ENCODE data around the gene NDUFB3. TPM values are rescaled to one million over a fixed set of nuclear protein-coding genes. Genes with fewer than 3 reads are reported as not detected.
"Not testable (repeated sequence)": the region's sequence is repeated elsewhere in the genome, so short reads cannot be mapped to it uniquely, and the experiment has no call there.

NDUFB3 gene
- total RNA-seq = 10 to 100 TPM; 44.5 to 63.9 (median 48.7) TPM
- long read RNA-seq, transcript NDUFB3-201 (3 exons, 755 nt) = major isoform, 39 of 44 reads
- long read RNA-seq, partial matches to known transcripts = 4 of 44 reads
- long read RNA-seq, other reads (novel, unspliced or antisense) = 0 of 44 reads

DNA sequence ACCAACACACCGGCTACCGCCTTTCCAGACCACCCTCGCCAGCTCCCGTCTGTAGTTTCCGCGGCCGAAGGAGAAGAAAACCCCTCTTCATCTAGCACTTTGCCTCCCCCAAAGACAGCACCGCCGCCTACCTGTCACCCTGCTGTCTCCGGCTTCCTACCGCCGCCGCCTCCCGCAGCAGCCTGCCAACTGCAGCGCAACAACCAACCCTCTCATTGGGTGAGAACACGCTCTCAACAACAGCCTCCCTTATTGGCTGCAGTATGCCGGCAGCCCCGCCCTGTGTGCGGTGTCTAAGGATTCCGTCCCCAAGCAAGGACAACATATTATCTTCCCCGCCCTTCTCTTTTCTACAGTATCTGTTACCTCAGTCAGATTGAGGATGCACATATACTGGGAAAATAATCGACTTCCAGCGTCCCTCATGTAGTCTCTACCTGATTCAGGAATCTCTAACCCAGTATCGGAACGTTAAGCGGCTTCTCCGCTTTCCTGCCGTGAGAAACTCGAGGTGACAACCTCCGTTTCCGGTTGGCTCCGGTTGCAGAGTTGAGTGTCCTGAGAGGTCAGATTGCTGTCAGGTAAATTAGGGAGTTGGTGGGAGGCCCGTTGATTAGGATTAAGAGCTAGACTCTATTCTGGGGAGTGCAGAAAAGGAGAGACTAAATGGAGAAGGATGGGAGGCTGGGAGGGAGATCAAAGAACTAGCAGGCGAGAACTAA is at the start of gene NDUFB3, which contains the start of gene HYCC2:
Gene NDUFB3, plus strand, starts transcription at position 523 of the 722 bp plus-strand sequence. CDS start 6,882 bp downstream, outside the sequence.
Gene HYCC2, minus strand, starts transcription at position 193 of the 722 bp plus-strand sequence. CDS start 47,662 bp downstream, outside the sequence.
- Histone ChIP-seq H3K4me1 (peaks cover 0 to 26% (median 7%) of the 10 kb centered on the region in 4 donors), H3K9me3 (no peaks in the 10 kb centered on the region), H3K27me3 (no peaks in the 10 kb centered on the region), H3K36me3 (no peaks in the 10 kb centered on the region), H3K27ac (peak within 1 kb of the TSS; percentile 81 to 92 (median 92)), H3K4me3 (peak within 1 kb of the TSS; percentile 76 to 96 (median 91))
- under 1% methylated on average over 26 of the region's 34 CpGs for WGBS (ENCODE audit: insufficient coverage, low coverage, low lambda C conversion rate, missing lambda C conversion rate)
- peak; percentile 64 for TF ChIP-seq POLR2A (IDR thresholded peaks at IDR 0.05)
- TF ChIP-seq, protein P1, sequence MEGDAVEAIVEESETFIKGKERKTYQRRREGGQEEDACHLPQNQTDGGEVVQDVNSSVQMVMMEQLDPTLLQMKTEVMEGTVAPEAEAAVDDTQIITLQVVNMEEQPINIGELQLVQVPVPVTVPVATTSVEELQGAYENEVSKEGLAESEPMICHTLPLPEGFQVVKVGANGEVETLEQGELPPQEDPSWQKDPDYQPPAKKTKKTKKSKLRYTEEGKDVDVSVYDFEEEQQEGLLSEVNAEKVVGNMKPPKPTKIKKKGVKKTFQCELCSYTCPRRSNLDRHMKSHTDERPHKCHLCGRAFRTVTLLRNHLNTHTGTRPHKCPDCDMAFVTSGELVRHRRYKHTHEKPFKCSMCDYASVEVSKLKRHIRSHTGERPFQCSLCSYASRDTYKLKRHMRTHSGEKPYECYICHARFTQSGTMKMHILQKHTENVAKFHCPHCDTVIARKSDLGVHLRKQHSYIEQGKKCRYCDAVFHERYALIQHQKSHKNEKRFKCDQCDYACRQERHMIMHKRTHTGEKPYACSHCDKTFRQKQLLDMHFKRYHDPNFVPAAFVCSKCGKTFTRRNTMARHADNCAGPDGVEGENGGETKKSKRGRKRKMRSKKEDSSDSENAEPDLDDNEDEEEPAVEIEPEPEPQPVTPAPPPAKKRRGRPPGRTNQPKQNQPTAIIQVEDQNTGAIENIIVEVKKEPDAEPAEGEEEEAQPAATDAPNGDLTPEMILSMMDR (IDR thresholded peaks at IDR 0.05) = peak; percentile 26 to 41 (median 35)
- intact Hi-C loops (cut with DNase I) = loop anchor here (5.0 to 10.0 kb wide), 2 partner anchors 93 to 106 kb away; no protein-coding TSS in a partner anchor
- ATAC-seq (peak; percentile 95 to 99 (median 96)), DNase-seq (peak; percentile 91 to 93 (median 93))

DNA sequence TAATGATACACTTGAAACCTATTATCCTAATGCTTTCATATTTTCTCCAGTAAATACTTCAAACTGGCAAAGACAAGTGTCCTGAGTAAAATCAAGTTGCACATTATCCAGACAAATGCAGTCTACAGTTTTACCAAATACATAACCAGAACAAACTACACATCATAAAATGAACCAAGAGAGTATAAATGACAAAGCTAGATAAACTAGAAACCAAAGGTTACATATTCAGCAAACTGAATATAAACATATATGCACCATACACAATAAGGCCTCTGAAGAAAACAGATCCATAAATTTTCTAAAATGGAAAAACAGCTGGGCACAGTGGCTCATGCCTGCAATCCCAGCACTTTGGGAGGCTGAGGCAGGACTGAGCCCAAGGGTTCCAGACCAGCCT is 47.3 kb upstream of the NDUFB3 start:
- Histone ChIP-seq H3K9me3 (no peaks in the 10 kb centered on the region), H3K27ac (no peak overlapping the region), H3K4me3 (no peak overlapping the region), H3K4me1 (no peaks in the 10 kb centered on the region), H3K36me3 (peaks cover 0 to 4% (median 1%) of the 10 kb centered on the region in 4 donors), H3K27me3 (no peaks in the 10 kb centered on the region)
- TF ChIP-seq, protein P1 (IDR thresholded peaks at IDR 0.05) = no peak
- no peak for TF ChIP-seq POLR2A (IDR thresholded peaks at IDR 0.05)
- no peak for DNase-seq
- ATAC-seq = no peak
- intact Hi-C loops (cut with DNase I) = no loop called here

DNA sequence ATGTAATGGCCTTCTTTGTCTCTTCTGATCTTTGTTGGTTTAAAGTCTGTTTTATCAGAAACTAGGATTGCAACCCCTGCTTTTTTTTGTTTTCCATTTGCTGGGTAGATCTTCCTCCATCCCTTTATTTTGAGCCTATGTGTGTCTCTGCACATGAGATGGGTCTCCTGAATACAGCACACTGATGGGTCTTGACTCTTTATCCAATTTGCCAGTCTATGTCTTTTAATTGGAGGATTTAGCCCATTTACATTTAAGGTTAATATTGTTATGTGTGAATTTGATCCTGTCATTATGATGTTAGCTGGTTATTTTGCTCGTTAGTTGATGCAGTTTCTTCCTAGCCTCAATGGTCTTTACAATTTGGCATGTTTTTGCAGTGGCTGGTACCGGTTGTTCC is 37.4 kb upstream of the NDUFB3 start:
- H3K27ac ChIP-seq; H3K4me1 ChIP-seq; H3K27me3 ChIP-seq; H3K36me3 ChIP-seq; intact Hi-C loops (cut with DNase I); H3K9me3 ChIP-seq; ATAC-seq; H3K4me3 ChIP-seq; DNase-seq: not testable (repeated sequence)
- 100% methylated on average over 2 of the region's 2 CpGs for WGBS (ENCODE audit: insufficient coverage, low coverage, low lambda C conversion rate, missing lambda C conversion rate)

DNA sequence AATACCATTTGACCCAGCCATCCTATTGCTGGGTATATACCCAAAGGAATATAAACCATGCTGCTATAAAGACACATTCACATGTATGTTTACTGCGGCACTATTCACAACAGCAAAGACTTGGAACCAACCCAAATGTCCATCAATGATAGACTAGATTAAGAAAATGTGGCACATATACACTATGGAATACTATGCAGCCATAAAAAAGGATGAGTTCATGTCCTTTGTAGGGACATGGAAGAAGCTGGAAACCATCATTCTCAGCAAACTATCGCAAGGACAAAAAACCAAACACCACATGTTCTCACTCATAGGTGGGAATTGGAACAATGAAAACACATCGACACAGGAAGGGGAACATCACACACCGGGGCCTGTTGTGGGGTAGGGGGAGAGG is 33.4 kb upstream of the NDUFB3 start:
- H3K27me3 ChIP-seq; H3K9me3 ChIP-seq; H3K27ac ChIP-seq; intact Hi-C loops (cut with DNase I); DNase-seq; H3K4me3 ChIP-seq; ATAC-seq; H3K36me3 ChIP-seq: not testable (repeated sequence)
- H3K4me1 ChIP-seq = peaks cover 0 to 10% (median under 1%) of the 10 kb centered on the region in 4 donors
- WGBS (ENCODE audit: insufficient coverage, low coverage, low lambda C conversion rate, missing lambda C conversion rate) = 90% methylated on average over 4 of the region's 4 CpGs

DNA sequence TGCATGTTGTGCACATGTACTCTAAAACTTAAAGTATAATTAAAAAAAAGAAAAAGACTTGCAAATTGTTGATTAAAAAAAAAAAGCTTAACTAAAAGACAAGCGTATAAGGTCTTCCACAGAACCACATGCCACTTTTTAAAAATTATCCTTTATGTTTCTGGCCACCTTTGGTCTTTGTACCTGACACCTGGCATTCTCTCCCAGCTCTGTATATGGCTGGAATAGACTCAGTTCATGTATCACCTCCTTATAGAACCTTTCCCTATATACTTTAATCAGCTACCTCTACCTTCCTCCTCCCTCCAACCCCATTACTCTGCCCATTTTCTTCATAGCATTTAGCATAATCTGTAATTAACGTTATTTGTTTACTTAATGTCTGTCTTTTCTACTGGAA is 32.9 kb upstream of the NDUFB3 start:
- Histone ChIP-seq H3K9me3 (no peaks in the 10 kb centered on the region), H3K36me3 (no peaks in the 10 kb centered on the region), H3K27me3 (no peaks in the 10 kb centered on the region), H3K4me3 (no peak overlapping the region), H3K4me1 (peaks cover 0 to 14% (median 2%) of the 10 kb centered on the region in 4 donors), H3K27ac (no peak overlapping the region)
- intact Hi-C loops (cut with DNase I) = no loop called here
- no peak for DNase-seq
- 69% methylated on average over 2 of the region's 2 CpGs for WGBS (ENCODE audit: insufficient coverage, low coverage, low lambda C conversion rate, missing lambda C conversion rate)
- TF ChIP-seq POLR2A (IDR thresholded peaks at IDR 0.05) = no peak
- ATAC-seq = no peak
